Measurements from ENCODE around the gene GPSM1. TPM values are rescaled to one million over a fixed set of nuclear protein-coding genes. Genes with fewer than 3 reads are reported as not detected.

GPSM1 gene
- total and polyA plus RNA-seq, 2 donors (not counting 1 experiment from before 2014, with no cell fraction given), result 2.4 to 6.3 TPM

GRCh38 chr9:136289651-136290507, 37.5 kb upstream of the GPSM1 start:
- no peak for TF ChIP-seq CTCF (IDR thresholded peaks at IDR 0.05)
- no peak for TF ChIP-seq EZH2 (IDR thresholded peaks at IDR 0.05; ENCODE audit: borderline replicate concordance, insufficient read depth, low read depth, low read length, poor library complexity, severe bottlenecking)

GRCh38 chr9:136290508-136291000, 36.8 kb upstream of the GPSM1 start:
- no peak overlapping the region for H3K27ac Mint-ChIP-seq
- peaks cover 11% of the 10 kb centered on the region for H3K27me3 Mint-ChIP-seq
- H3K9me3 Mint-ChIP-seq (ENCODE audit: insufficient read depth), result no peaks in the 10 kb centered on the region
- no peak overlapping the region for H2AFZ ChIP-seq (ENCODE audit: insufficient read depth, low read depth, low read length, poor library complexity, severe bottlenecking)
- no peaks in the 10 kb centered on the region for H4K20me1 ChIP-seq (ENCODE audit: control insufficient read depth, insufficient read depth, low read length, poor library complexity, severe bottlenecking)
- no peaks in the 10 kb centered on the region for H3K36me3 ChIP-seq (replicated peaks in 1 of 2; ENCODE audit: control extremely low read depth in 1 of 2, control insufficient read depth in 1 of 2, extremely low read depth in 1 of 2, insufficient read depth in 2 of 2, low read length in 1 of 2)
- CTCF ChIA-PET, result interaction anchor here (0.5 kb wide), 1 partner anchor 11 kb away, joined by 3 read pairs; no protein-coding TSS in a partner anchor
- no peak for TF ChIP-seq CTCF (IDR thresholded peaks at IDR 0.05)
- TF ChIP-seq EZH2 (IDR thresholded peaks at IDR 0.05; ENCODE audit: borderline replicate concordance, insufficient read depth, low read depth, low read length, poor library complexity, severe bottlenecking), result no peak
- no peak for ATAC-seq (ENCODE audit: low read depth)
- POLR2A ChIA-PET, result no interaction called here
- DNase-seq, result no peak
- no peak overlapping the region for H3K4me3 Mint-ChIP-seq
- H3K79me2 ChIP-seq (ENCODE audit: control insufficient read depth, insufficient read depth, low read length), result no peaks in the 10 kb centered on the region
- 95% methylated on average over 31 of the region's 31 CpGs for WGBS (ENCODE audit: insufficient coverage)
- H3K4me1 ChIP-seq (ENCODE audit: control insufficient read depth in 2 of 2, insufficient read depth in 2 of 2, low read length in 2 of 2), result no peaks in the 10 kb centered on the region
- intact Hi-C loops (cut with micrococcal nuclease), result no loop called here
- H3K9me3 ChIP-seq (ENCODE audit: control extremely low read depth in 1 of 3, control insufficient read depth in 2 of 3, insufficient read depth in 1 of 3, low read length in 2 of 3), result peaks cover 0 to 5% (median 0%) of the 10 kb centered on the region in 3 donors
- H3K27ac ChIP-seq (ENCODE audit: low read length in 2 of 2), result no peak overlapping the region
- H3K9ac ChIP-seq (ENCODE audit: low read length), result no peak overlapping the region
- H3K4me2 ChIP-seq (replicated peaks; ENCODE audit: low read depth, low read length, poor library complexity, severe bottlenecking), result no peak overlapping the region
- H3K27me3 ChIP-seq (replicated peaks in 1 of 4; ENCODE audit: control extremely low read depth in 1 of 4, control insufficient read depth in 3 of 4, insufficient read depth in 4 of 4, low read length in 3 of 4), result peaks cover 0 to 3% (median 0%) of the 10 kb centered on the region in 4 experiments
- no peaks in the 10 kb centered on the region for H3K4me1 Mint-ChIP-seq
- H3K4me3 ChIP-seq (ENCODE audit: control extremely low read depth in 1 of 5, extremely low read depth in 1 of 5, insufficient read depth in 1 of 5, low read depth in 2 of 5, low read length in 4 of 5), result no peak overlapping the region

More at GRCh38 chr9:136289651-136290507, 37.5 kb upstream of the GPSM1 start:
- WGBS (ENCODE audit: insufficient coverage), result 88% methylated on average over 30 of the region's 30 CpGs
- Histone ChIP-seq H3K9me3 (ENCODE audit: control extremely low read depth in 1 of 3, control insufficient read depth in 2 of 3, insufficient read depth in 1 of 3, low read length in 2 of 3) (peaks cover 0 to 5% (median 0%) of the 10 kb centered on the region in 3 donors), H3K4me1 (ENCODE audit: control insufficient read depth in 2 of 2, insufficient read depth in 2 of 2, low read length in 2 of 2) (no peaks in the 10 kb centered on the region), H3K4me3 (ENCODE audit: control extremely low read depth in 1 of 5, extremely low read depth in 1 of 5, insufficient read depth in 1 of 5, low read depth in 2 of 5, low read length in 4 of 5) (no peak overlapping the region), H2AFZ (ENCODE audit: insufficient read depth, low read depth, low read length, poor library complexity, severe bottlenecking) (no peak overlapping the region), H3K36me3 (replicated peaks in 1 of 2; ENCODE audit: control extremely low read depth in 1 of 2, control insufficient read depth in 1 of 2, extremely low read depth in 1 of 2, insufficient read depth in 2 of 2, low read length in 1 of 2) (no peaks in the 10 kb centered on the region), H3K79me2 (ENCODE audit: control insufficient read depth, insufficient read depth, low read length) (no peaks in the 10 kb centered on the region), H4K20me1 (ENCODE audit: control insufficient read depth, insufficient read depth, low read length, poor library complexity, severe bottlenecking) (no peaks in the 10 kb centered on the region), H3K27ac (ENCODE audit: low read length in 2 of 2) (no peak overlapping the region), H3K9ac (ENCODE audit: low read length) (no peak overlapping the region), H3K27me3 (replicated peaks in 1 of 4; ENCODE audit: control extremely low read depth in 1 of 4, control insufficient read depth in 3 of 4, insufficient read depth in 4 of 4, low read length in 3 of 4) (peaks cover 0 to 3% (median 0%) of the 10 kb centered on the region in 4 experiments), H3K4me2 (replicated peaks; ENCODE audit: low read depth, low read length, poor library complexity, severe bottlenecking) (no peak overlapping the region)
- Mint-ChIP-seq H3K27ac (no peak overlapping the region), H3K4me3 (no peak overlapping the region), H3K9me3 (ENCODE audit: insufficient read depth) (no peaks in the 10 kb centered on the region), H3K4me1 (no peaks in the 10 kb centered on the region), H3K27me3 (peaks cover 11% of the 10 kb centered on the region)
- DNase-seq, result no peak
- CTCF ChIA-PET, result interaction anchor here (0.5 kb wide), 1 partner anchor 11 kb away, joined by 3 read pairs; no protein-coding TSS in a partner anchor
- POLR2A ChIA-PET, result no interaction called here
- intact Hi-C loops (cut with micrococcal nuclease), result no loop called here
- no peak for ATAC-seq (ENCODE audit: low read depth)

Data from B cell (primary cell).